ENCODE data around the gene MAP3K14.

The MAP3K14 gene

GRCh38 chr17:45338996-45339535, 22.2 kb upstream of the MAP3K14 start:
- DNase-seq = no peak

GRCh38 chr17:45338023-45338781, 21.4 kb upstream of the MAP3K14 start:
- no peak for DNase-seq

- DNase-seq = no peak
Observed at GRCh38 chr17:45336390-45337182, 19.8 kb upstream of the MAP3K14 start.

GRCh38 chr17:45335721-45336120, 18.9 kb upstream of the MAP3K14 start:
- no peak for DNase-seq

- no peak for DNase-seq
Observed at GRCh38 chr17:45334701-45335677, 18.2 kb upstream of the MAP3K14 start.

- no peak for DNase-seq
Observed at GRCh38 chr17:45334231-45334630, 17.4 kb upstream of the MAP3K14 start.

- no peak for DNase-seq
Observed at GRCh38 chr17:45333702-45334092, 16.9 kb upstream of the MAP3K14 start.

GRCh38 chr17:45332989-45333701, 16.3 kb upstream of the MAP3K14 start:
- DNase-seq = peak; percentile 20

GRCh38 chr17:45332505-45332904, 15.7 kb upstream of the MAP3K14 start:
- no peak for DNase-seq

- no peak for DNase-seq
Observed at GRCh38 chr17:45326626-45327025, 9.8 kb upstream of the MAP3K14 start.

GRCh38 chr17:45325810-45326209, 9.0 kb upstream of the MAP3K14 start:
- DNase-seq = no peak

- DNase-seq = no peak
Observed at GRCh38 chr17:45324336-45324735, 7.5 kb upstream of the MAP3K14 start.

GRCh38 chr17:45322168-45322567, 5.3 kb upstream of the MAP3K14 start:
- no peak for DNase-seq

GRCh38 chr17:45320931-45321461, 4.2 kb upstream of the MAP3K14 start:
- no peak for DNase-seq

GRCh38 chr17:45320349-45320930, 3.6 kb upstream of the MAP3K14 start:
- peak; percentile 34 for DNase-seq

- DNase-seq = no peak
Observed at GRCh38 chr17:45319239-45319703, 2.5 kb upstream of the MAP3K14 start.

- no peak for DNase-seq
Observed at GRCh38 chr17:45318561-45319230, 1.9 kb upstream of the MAP3K14 start.

GRCh38 chr17:45317111-45317928, 500 bp upstream of the MAP3K14 start:
- peak; percentile 100 for DNase-seq

GRCh38 chr17:45315648-45316433, 979 bp downstream of the MAP3K14 start:
- no peak for DNase-seq
